DLD1 (cell line): ENCODE data around the gene HOXD4.

ENCODE experiments used
- in situ Hi-C: cut with HindIII; loops from 2 replicates; pipeline ENCODE4 v1.10.0; 2017; ENCODE audit warnings: low sequenced_read_pairs

Gene HOXD4

GRCh38 chr2:176155356-176156044 is 4.2 kb downstream of the HOXD4 start:
- in situ Hi-C loops: no loop called here

DNA sequence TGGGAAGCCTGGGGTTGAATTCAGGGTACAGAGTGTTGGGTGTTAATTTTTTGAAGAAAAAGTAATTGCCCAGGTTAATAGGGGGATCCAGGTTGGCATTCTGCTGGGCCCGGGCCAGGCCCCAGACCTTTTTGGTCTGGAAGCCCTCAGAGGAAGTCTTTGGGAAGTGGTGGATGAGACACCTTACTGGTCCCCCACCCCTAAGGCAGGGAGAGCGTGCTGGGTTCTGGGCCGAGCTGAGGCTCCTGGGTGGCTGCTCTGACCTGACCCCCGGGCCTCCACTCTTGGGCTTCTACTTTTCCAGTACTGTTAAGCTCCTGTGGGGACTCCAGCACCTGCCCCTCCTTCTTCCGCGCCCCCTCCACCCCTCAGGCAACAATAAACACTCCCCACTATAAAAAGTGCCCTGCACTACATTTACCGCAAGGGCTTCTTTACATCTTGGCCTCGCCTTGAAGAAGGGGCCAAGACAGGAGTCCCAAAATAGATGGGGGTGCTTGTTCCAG is 5.0 kb downstream of the HOXD4 start:
- in situ Hi-C loops: no loop called here

- in situ Hi-C loops: no loop called here
These were observed 5.6 kb downstream of the HOXD4 start, which contains the start of gene HOXD3 for GRCh38 chr2:176156807-176157498. Gene HOXD3 (plus strand): TSS chr2:176157307. CDS start chr2:176169115, 11,808 bp downstream.

- in situ Hi-C loops: no loop called here
These were observed 6.3 kb downstream of the HOXD4 start for GRCh38 chr2:176157499-176158185.

- in situ Hi-C loops: no loop called here
These were observed 6.8 kb downstream of the HOXD4 start for GRCh38 chr2:176158186-176158591.

DNA sequence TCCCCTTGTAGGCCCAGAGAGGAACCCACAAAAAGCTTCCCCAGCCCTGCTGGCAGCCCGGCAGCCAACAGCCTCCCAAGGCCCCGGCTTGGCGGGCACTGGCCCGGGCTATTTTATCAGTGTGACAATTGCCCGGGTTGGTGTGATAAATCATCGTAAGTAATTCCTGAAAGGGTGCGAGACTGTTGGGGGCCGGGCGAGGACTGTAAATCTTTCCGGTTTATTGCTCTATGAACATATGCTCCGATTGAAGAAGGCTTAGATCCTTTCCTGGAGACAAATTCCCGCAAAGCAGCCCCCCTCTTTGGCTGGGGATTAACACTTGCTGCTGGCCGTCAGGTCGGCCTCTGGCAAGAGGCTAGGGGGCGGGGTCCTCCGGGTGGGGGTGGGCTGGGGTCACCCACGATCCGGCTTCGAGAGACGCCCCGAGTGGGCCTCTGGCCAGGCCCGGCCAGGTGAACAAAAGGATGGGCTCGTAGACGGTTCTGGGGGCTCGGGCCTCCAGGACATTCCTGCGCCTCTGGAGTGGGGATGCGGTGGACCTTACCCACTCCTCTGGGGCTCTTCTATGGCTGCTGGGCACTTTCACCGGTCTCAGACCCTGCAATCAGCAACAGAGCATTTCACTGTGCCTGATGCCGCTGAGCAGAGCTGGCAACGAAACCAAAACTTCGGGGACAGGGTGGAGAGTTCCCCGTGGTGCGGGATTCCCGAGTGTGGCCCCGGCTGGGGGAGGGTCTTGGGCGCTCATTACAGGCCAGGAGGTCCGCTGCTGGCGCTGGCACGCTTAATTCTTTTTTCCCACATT is 7.7 kb downstream of the HOXD4 start:
- in situ Hi-C loops: no loop called here

DNA sequence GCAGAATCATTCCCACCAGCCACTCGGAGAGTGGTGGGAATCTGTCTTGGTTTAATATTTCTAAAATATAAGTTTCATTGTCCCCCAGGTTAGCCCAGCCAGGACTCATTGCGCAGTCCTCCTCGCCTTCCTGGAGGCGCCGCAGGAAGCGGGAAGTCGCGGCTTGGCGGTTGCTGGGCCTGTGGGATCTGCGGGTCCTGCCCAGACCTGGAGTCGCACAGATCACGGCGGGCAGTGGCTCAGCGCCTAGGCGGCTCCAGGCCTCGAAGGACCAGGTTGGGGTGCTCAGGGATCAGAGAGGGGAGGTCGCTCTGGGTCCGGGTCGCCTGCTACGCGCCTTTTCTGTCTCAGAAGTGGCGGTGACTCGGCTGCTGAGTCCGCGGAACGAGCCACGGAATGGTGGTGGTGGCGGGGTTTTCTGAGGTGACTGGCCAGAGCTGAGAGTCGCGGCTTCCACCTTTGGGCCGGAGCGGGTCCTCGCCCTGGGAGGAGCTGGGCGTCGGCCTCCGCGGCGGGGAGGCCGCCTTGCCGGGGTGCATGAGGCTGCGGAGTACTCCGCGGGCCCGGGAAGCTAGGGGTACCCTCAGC is 8.4 kb downstream of the HOXD4 start:
- in situ Hi-C loops: no loop called here

DNA sequence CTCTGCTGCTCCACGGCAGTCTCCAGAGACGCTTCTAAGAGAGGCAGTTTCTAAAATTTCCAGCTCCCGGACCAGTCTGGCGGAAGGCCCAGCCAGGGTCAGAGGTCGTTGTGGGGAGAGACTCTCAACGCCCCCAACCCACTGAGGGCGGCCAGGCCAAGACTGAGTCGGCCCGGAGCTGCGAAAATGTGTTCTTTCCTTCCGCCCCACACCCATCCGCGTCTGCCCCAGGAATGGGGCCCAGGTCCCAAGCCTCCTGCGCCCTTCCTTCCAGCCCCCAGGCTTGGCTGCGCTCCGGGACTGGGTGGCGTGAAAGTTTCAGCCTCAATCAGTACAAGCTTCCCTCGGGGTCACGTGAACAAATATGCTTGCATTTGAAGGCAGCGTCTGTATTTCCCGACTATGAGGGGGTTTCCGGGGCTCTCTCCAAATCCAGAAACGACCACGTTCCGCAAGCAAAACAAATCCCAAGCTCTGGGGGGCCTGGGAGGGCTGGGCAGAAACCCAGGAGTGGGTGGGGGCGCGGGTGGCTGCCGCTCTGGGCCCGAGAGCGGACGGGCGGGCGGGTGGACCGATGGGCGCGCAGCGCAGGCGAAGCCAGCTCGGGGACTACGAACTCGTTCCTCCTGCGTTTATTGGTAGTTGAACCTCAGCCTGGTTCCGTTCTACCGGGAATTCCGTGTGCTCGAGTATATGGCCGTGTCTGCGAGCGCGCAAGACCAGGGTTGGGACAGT is 9.1 kb downstream of the HOXD4 start:
- in situ Hi-C loops: no loop called here

GRCh38 chr2:176160986-176161824 is 9.9 kb downstream of the HOXD4 start:
- in situ Hi-C loops: no loop called here

GRCh38 chr2:176161825-176162626 is 10.7 kb downstream of the HOXD4 start:
- in situ Hi-C loops: no loop called here

- in situ Hi-C loops: no loop called here
These were observed 11.7 kb downstream of the HOXD4 start for GRCh38 chr2:176162911-176163671.

GRCh38 chr2:176163672-176164056 is 12.3 kb downstream of the HOXD4 start:
- in situ Hi-C loops: no loop called here

GRCh38 chr2:176164201-176164600 is 12.9 kb downstream of the HOXD4 start:
- in situ Hi-C loops: no loop called here

GRCh38 chr2:176164611-176165369 is 13.4 kb downstream of the HOXD4 start:
- in situ Hi-C loops: no loop called here

- in situ Hi-C loops: no loop called here
These were observed 14.2 kb downstream of the HOXD4 start for GRCh38 chr2:176165370-176166050.

DNA sequence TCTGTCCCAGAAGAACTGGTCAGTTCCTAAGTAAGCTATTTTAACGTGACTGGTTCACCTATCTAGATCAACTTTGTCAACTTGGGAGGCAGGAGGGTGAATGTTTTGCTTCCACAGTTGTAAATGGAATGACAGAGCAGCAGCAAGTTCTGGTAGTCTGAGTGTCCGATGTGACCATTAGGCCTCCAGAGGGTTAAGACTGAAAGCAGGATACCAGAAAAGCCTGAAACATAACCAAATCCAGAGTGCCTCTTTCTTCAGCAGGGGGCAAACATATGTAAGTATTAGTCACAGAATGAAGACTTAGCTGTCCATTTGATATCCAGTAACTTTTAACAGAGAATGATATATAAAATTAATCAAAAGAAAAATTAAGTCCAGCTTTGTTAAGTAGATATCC is 14.9 kb downstream of the HOXD4 start:
- in situ Hi-C loops: no loop called here
